ENCODE measurements around the gene EXOC3.
"Not testable (repeated sequence)": the region's sequence is repeated elsewhere in the genome, so short reads cannot be mapped to it uniquely, and the experiment has no call there.

EXOC3 gene

GRCh38 chr5:442335-443238 is at the start of gene EXOC3:
TSS of gene EXOC3 (plus strand) at chr5:443176. CDS start at chr5:446206, 3,030 bp downstream.
- peak; percentile 37 to 65 for DNase-seq (ENCODE audit: low read depth in 2 of 2)

- no peak for DNase-seq (ENCODE audit: low read depth in 2 of 2)
Measured at GRCh38 chr5:393846-394275, 49.1 kb upstream of the EXOC3 start.

GRCh38 chr5:394671-395155 is 48.3 kb upstream of the EXOC3 start:
- DNase-seq (ENCODE audit: low read depth in 2 of 2) = no peak

GRCh38 chr5:395156-395920 is 47.6 kb upstream of the EXOC3 start:
- no peak for DNase-seq (ENCODE audit: low read depth in 2 of 2)

- DNase-seq (ENCODE audit: low read depth in 2 of 2) = no peak
Measured at GRCh38 chr5:395921-396530, 47.0 kb upstream of the EXOC3 start.

- DNase-seq (ENCODE audit: low read depth in 2 of 2) = no peak
Measured at GRCh38 chr5:396531-396961, 46.4 kb upstream of the EXOC3 start.

- not testable (repeated sequence) for DNase-seq (ENCODE audit: low read depth in 2 of 2)
Measured at GRCh38 chr5:398141-398474, 44.9 kb upstream of the EXOC3 start.

- DNase-seq (ENCODE audit: low read depth in 2 of 2) = no peak
Measured at GRCh38 chr5:398475-399295, 44.3 kb upstream of the EXOC3 start.

GRCh38 chr5:399296-400281 is 43.4 kb upstream of the EXOC3 start:
- peak in 1 of 2 donors; percentile 23 for DNase-seq (ENCODE audit: low read depth in 2 of 2)

- DNase-seq (ENCODE audit: low read depth in 2 of 2) = no peak
Measured at GRCh38 chr5:400282-401145, 42.5 kb upstream of the EXOC3 start.

- DNase-seq (ENCODE audit: low read depth in 2 of 2) = no peak
Measured at GRCh38 chr5:401146-402034, 41.6 kb upstream of the EXOC3 start.

- not testable (repeated sequence) for DNase-seq (ENCODE audit: low read depth in 2 of 2)
Measured at GRCh38 chr5:402219-402614, 40.8 kb upstream of the EXOC3 start.

GRCh38 chr5:402615-403359 is 40.2 kb upstream of the EXOC3 start:
- no peak for DNase-seq (ENCODE audit: low read depth in 2 of 2)

- no peak for DNase-seq (ENCODE audit: low read depth in 2 of 2)
Measured at GRCh38 chr5:403995-404394, 39.0 kb upstream of the EXOC3 start.

GRCh38 chr5:404666-405241 is 38.2 kb upstream of the EXOC3 start:
- no peak for DNase-seq (ENCODE audit: low read depth in 2 of 2)

GRCh38 chr5:405421-405820 is 37.6 kb upstream of the EXOC3 start:
- no peak for DNase-seq (ENCODE audit: low read depth in 2 of 2)

- DNase-seq (ENCODE audit: low read depth in 2 of 2) = no peak
Measured at GRCh38 chr5:406041-406440, 36.9 kb upstream of the EXOC3 start.
